K562 (cell line): ENCODE results near the gene DIAPH3. TPM values are rescaled to one million over a fixed set of nuclear protein-coding genes. Genes with fewer than 3 reads are reported as not detected.

Experiments
- ATF4 ChIP-seq: fragments of 450-650 bp; formaldehyde crosslinking; IDR thresholded peaks from 2 replicates; pipeline ENCODE4 v1.4.0; 2022; ENCODE audit warnings: mild to moderate bottlenecking, moderate library complexity
- CLOCK ChIP-seq: fragments of 250-450 bp; sonication (Bioruptor Pico); IDR thresholded peaks from 2 replicates; pipeline ENCODE4 v1.4.0; 2020; ENCODE audit warnings: mild to moderate bottlenecking, moderate library complexity, borderline replicate concordance
- LARP7 ChIP-seq: fragments of 450-650 bp; IDR thresholded peaks from 2 replicates; pipeline ENCODE4 v1.6.1; 2016
- MCM2 ChIP-seq: fragments of 450-650 bp; IDR thresholded peaks from 2 replicates; pipeline ENCODE4 v1.6.1; 2017; ENCODE audit warnings: low read depth, mild to moderate bottlenecking
- SLC30A9 ChIP-seq: fragments of 250-450 bp; sonication (Bioruptor Pico); IDR thresholded peaks from 2 replicates; pipeline ENCODE4 v1.8.0; 2022; ENCODE audit warnings: mild to moderate bottlenecking, moderate library complexity
- YY1 ChIP-seq, 3 experiments: IDR thresholded peaks; 2 replicates each; pipeline ENCODE4 v1.6.1; 2011; ENCODE audit warnings: low read length in 2 of 3, mild to moderate bottlenecking in 2 of 3, moderate library complexity in 2 of 3, borderline replicate concordance in 1 of 3, control low read depth in 1 of 3, low read depth in 1 of 3; ENCODE audit not compliant: insufficient read depth in 3 of 3, insufficient replicate concordance in 2 of 3, control insufficient read depth in 1 of 3, insufficient read length in 1 of 3; ENCODE audit errors: extremely low read depth in 1 of 3
- ZNF280A ChIP-seq: fragments of 450-650 bp; IDR thresholded peaks from 2 replicates; pipeline ENCODE4 v1.6.1; 2018; ENCODE audit warnings: mild to moderate bottlenecking, low read depth; ENCODE audit not compliant: partially characterized antibody
- polyA plus RNA-seq, 8 experiments: library from polyadenylated mRNA; depleted of rRNA in 4 of 8; stranded (reverse) in 5 of 8; unstranded in 3 of 8; fragments of >200 nt; fragmentation: Nextera tagmentation in 2 of 8; fragmentation: Illumina TruSeq in 1 of 8; extraction: Ambion mirVana in 2 of 8; extraction: Trizol in 1 of 8; gene quantifications; 2 replicates each; pipeline versions ENCODE4 v1.2.1 to v1.2.3, GENCODE V29; 2011 to 2014; ENCODE audit warnings: inconsistent platforms in 1 of 8, missing spikeins in 1 of 8
- total RNA-seq, 7 experiments: library from RNA; depleted of rRNA in 6 of 7; stranded (reverse); fragments of >200 nt in 6 of 7; fragmentation: Illumina TruSeq in 2 of 7; extraction: Trizol in 2 of 7; gene quantifications; 2 replicates each; pipeline versions ENCODE4 v1.2.1 to v1.2.3, GENCODE V29; 2011 to 2021; ENCODE audit warnings: low replicate concordance in 1 of 7

DIAPH3 gene
- total and polyA plus RNA-seq, 9 of the 15 experiments (the other 6 are each of a cell fraction or from before 2014, with no cell fraction given) = 9.0 to 18.7 (median 14.7) TPM

GRCh38 chr13:60139272-60139671, 24.5 kb downstream of the DIAPH3 start (continued):
- TF ChIP-seq ATF4 (CRISPR knock-in tag) (no peak), MCM2 (no peak), LARP7 (no peak), ZNF280A (no peak), YY1 (IDR thresholded peaks at IDR 0.05; ENCODE audit: borderline replicate concordance in 1 of 3, control insufficient read depth in 1 of 3, extremely low read depth in 1 of 3, insufficient read depth in 3 of 3, insufficient read length in 1 of 3, insufficient replicate concordance in 2 of 3, low read depth in 1 of 3, low read length in 2 of 3) (no peak), SLC30A9 (CRISPR knock-in tag) (no peak), CLOCK (CRISPR knock-in tag) (no peak)
